GM21737 (cell line): ENCODE data around the gene KLHL22.
"Not testable (repeated sequence)": the region's sequence is repeated elsewhere in the genome, so short reads cannot be mapped to it uniquely, and the experiment has no call there.

Experiments
- ATAC-seq: cut with Tn5 transposase; IDR thresholded peaks from one replicate; pipeline ENCODE4 v1.9.1; 2021; ENCODE audit warnings: mild to moderate bottlenecking, moderate library complexity; ENCODE audit not compliant: unreplicated experiment

KLHL22 gene

DNA sequence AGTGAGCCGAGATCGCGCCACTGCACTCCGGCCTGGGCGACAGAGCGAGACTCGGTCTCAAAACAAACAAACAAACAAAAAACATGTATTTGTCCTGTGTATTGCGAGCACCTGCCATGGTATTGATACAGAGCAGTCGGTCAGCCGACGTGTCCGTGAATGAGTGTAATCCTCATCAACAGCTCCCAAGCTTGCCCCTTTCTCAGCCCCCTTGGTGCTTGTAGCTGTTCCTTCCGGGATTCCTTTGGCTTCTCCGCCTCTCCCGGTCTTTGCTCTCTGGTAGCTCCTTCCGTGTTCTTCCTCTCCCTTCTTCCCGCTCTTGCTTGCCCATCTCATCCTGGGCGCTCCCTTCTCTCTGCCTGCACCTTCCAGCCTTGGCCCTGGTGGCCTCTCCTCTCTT is 90.7 kb downstream of the KLHL22 start:
- ATAC-seq = no peak

DNA sequence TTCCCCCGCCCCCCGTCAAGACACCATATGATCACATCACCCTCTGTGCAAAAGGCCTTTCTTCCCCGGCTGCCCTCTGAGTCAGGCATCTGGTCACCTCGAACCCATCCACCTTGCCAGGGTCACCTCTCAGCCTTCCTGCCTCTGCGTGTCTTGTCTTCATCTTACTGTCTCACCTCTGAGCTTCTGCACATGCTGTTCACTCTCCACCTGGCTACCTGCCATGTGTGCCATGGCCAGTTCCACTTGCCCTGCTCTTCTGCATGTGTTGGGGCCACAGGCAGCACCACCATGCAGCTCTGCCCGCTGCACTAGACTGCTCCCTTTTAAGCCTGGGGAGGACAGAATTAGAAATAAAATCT is 91.8 kb downstream of the KLHL22 start:
- ATAC-seq = no peak

DNA sequence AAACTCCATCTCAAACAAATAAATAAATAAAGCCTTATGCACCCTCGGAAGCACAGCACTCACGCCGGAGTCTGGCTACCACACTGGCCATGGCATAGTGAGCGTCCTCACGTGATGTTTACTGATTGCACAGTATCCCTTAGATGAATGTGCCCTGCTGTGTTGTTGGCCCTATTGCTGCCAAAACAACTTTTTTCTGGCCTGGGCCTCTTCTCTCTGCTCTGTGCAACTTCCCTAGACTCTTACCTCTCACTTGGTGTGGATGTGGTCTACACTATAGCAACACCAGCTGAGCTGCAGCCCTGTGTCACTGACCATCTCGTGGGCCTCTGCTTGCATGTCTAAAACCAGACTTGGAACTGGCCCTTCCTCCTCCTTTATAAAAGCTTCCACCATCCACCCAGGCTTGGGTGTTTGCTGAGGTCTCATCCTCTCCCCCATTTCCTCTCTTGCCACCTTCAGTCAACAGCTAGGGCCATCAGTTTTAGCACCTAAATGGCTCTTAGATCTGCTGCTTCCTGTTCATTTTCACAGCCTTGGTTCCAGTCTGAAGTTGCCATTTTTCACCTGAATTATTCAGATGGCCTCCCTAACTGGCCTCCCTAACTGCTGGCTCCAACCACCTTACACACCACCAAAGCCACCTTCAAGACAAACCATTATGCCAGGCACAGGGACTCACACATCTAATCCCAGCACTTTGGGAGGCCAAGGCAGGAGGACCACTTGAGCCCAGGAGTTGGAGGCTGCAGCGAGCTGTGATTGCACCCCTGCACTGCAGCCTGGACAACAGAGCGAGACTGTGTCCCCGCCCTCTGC is 92.4 kb downstream of the KLHL22 start:
- ATAC-seq = no peak

DNA sequence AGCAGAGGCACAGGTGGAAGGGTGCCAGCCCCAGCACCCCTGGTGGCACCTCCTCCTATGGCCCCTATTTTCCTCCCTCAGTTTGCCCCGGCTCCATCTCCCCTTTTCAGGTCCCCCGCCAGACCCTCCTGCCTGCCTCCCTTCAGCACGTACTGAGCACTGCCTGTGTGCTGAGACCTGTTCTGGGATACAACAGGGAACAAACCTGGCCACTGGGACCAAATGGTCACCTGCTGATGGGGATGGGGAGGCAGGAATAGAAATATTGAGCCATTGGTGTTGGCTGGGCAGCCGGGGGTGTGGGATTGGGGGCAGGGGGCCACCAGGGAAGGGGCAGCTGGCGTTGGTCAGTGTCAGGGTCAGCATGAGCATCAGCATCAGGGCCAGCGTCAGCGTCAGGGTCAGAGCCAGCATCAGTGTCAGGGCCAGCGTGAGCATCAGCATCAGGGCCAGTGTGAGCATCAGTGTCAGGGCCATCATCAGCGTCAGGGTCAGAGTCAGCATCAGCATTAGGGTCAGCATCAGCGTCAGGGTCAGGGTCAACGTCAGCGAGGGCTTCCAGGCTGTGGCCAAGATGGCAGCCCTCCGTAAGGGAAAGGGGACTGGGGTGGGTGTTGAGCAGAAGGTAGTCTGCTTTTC is 94.1 kb downstream of the KLHL22 start:
- ATAC-seq = no peak

DNA sequence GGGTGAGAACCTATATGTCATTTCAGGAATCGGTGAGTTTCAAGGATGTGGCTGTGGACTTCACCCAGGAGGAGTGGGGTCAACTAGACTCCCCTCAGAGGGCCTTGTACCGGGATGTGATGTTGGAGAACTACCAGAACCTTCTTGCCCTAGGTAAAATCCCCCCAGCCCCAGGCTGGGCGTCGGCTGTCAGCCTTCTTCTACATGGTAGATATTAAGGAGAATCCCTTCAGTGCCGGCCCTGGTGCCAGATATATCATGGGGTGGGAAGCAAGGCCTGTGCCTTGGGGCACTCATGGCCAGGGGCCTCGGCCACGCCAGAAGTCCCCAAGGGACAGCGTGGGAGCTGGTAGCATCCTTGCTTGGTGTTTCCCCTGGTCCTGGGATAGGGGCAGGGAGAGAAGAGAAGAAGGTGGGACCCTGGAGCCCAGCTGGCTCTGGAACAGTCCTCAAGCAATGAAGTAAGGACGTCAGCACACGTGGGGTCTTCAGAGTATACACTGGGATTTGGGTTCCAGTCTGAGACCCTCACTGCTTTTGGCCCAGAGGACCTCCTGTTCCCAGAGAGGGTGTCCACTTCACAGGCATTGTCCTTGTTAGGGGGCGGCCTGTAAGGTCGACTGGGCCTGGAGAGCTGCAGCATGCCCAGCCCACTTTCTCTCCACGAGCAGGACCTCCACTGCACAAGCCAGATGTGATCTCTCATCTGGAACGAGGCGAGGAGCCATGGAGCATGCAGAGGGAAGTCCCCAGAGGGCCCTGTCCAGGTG is 94.8 kb downstream of the KLHL22 start:
- ATAC-seq = no peak

DNA sequence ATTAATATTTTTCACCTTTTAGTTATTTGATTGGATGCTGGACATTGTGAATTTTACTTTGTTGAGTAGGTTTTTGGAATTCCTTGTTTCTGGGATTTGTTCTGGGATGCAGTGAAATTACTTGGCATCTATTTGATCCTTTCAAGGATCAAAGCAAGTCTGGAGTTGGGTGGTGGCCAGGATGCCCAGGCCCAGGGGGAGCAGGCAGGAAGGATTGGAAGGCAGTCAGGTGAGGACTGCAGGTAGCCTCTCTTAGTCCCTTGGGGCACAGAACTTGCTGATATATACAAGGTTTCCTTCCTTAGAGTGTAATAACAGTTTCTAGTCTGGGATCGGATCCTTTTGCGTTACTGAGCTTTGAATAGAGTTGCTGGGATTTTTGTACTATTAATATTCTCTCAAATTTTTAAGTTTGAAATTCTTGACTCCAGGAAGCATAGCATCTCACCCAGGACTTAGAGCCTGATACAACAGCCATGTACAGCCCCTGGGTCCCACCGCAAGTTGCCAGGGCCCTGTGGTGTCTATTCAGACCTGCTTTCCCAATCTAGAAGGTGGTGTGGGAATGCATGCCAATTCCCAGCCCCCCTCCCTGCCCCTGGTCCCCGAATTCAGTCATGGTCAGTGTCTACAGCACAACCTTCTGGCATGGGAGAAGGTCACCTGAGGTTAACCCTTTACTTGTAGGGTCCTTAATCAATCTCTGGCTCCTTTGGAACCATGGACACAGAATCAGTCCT is 95.6 kb downstream of the KLHL22 start:
- no peak for ATAC-seq

DNA sequence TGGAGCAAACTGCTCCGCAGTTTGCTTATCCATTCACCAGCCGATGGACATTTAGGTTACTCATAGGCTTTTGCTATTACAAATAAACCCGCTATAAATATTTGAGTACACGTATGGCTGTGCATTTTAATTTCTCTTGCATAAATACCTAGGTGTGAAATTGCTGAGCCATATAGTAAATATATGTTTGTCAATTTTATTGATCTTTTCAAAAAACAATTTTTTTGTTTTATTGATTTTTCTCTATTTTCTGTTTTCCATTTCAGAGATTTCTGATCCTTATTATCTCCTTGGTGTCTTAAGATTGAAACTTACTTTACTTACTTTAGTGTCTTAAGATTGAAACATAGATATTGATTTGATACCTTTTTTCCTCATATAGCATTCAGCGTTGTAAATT is 97.2 kb downstream of the KLHL22 start:
- no peak for ATAC-seq

DNA sequence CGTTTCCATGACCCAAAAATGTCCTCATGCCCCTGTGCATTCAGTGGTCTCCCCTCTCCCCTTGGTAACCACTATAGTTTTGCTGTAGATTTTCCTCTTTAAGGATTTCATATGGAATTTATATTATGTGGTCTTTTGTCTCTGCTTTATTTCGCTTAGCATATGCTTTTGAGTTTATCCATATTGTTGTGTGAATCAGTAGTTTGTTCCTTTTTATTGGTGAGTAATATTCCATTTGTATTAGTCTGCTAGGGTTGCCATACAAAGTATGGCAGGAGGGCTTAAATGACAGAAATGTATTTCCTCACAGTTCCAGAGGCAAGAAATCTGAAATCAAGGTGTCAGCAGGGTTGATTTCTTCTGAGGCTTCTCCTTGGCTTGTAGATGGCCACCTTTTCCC is 98.1 kb downstream of the KLHL22 start:
- no peak for ATAC-seq

DNA sequence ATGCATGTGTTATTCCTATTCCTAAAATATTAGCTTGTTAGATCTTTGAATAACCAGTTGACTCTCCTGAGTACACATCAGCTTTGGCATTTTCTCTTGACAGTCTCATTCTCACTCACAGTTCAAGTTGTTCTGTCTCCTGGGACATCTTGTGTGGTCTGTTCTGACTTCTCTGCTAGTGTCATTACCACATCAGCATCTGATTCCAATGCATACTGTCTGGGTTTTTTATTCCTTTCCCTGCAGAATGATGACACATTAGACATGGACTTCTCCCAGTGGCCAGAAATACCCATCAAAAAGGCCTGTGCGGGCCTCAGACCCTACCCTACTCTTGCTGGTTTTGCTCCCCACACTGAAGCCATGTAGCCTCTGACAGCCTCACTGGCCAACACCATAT is 99.0 kb downstream of the KLHL22 start:
- ATAC-seq = no peak

DNA sequence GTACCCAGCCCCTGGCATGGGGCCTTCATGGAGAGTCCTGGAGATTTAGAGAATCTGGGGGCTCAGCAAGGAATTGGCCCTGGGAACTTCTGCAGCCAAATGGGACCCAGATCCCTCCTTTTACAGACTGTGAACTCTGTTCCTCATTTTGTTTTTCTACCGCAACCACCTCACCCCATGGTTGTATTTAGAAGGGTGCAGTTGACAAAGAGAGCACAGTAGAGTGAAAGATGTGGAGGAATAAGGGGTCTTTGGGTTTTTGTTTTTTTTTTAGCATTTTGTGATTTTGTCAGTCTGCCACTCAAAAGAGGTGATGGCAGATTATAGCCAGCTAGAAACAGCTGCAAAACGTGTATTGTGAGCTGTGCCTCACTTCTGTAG is 99.7 kb downstream of the KLHL22 start:
- ATAC-seq = no peak

DNA sequence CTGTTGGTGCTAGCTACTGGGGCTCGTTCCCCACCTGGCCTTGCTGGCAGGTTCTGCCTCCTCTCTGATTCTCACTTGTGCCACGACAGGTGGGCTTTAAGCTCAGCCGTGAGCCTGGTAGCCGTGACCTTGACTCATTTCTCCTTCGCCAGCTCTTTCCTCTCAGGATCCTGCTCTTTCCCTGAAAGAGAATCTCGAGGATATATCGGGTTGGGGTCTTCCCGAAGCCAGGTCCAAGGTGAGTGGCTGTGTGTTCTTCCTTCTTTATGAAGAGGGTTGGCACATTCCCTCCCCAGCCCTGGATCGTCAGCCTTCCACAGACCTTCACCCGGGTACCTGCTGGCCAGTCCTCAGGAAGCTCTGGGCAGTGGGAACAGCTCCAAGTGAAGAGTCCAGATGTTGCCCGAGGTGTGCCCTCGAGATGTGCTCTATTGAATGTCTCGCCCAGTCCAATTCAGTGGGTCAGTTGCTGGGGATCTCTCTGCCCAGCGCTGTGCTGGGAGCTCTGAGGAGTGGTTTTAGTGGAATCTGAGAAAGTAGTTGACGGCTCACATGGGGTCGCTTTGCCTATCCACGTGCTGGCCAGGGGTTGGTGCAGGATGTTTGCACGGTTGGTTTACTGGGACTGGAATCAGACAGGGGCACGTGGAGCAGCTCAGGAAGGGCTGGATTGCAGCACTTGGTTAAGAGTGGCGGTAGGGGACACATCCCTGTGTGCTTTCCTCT is 100.3 kb downstream of the KLHL22 start:
- no peak for ATAC-seq

DNA sequence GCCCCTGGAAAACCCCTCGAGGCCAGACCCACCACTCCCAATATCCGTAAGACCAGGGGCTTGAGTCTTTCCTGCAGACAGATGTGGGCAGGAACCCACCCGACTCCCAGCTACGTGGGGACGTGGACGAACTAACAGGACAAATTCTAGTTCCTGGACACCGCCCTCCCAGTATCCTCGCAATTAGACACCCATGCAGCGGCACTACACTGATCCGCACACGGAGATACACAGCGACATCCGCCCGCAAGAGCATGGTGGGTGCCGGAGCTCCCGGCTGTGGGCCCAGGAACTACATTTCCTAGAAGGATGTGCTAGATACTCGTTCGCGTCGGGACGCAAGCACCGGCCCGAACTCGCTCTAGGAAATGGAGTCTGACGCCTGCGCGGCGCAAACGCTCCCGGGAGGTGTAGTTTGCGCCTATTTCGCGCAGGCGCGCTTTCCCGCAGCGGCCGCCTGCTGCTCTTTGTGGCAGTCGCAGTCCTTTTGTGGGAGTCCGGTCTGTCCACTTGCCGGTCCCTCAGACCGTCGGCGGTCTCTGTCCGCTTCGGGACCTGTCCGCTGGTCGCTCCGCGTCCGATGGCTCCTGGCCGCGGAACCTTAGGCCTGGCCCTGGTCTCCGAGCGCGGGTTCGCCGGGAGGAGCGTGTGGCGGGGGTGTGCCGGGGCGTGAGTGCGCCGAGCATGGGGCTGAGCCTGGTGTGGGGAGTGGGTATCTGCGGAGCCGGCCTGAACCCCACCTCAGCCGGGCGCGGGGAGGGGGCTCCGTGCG is 101.7 kb downstream of the KLHL22 start, which contains the start of gene ZNF74:
ZNF74 (plus strand) TSS at position 447 of the 772 bp plus-strand sequence. CDS start 478 bp downstream, outside the sequence.
- peak; percentile 78 for ATAC-seq

DNA sequence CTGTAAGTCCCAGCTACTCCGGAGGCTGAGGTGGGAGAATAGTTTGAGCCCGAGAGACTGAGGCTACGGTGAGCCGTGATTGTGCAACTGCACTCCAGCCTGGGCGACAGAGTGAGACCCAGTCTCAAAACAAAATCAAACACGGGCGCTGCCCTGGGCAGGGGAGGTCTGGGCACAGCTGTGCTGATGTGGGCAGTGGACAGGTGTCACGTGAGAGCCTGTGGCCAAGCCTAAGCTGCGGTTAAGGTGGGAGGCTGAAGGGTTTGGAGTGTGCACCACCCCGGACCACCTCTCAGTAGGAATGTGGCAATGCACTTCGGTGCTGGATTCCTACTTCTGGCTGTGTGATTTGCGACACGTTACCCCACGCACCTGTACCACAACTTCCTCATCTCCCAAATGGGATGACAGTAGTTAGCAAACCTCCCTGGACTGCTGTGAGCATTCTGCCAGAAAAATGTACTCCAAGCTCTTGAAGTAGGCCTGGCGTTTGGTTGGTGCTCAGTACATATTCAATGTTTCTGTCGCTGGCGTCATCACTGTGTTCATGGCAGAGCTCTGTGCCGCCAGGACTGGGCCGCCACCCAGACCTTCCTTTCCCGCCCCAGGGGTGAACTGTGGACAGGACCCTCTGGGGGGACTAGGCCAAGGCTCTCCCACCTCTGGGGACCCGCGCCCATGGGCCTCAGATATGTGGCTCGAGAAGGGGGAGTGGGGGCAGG is 102.5 kb downstream of the KLHL22 start:
- ATAC-seq = peak; percentile 9

DNA sequence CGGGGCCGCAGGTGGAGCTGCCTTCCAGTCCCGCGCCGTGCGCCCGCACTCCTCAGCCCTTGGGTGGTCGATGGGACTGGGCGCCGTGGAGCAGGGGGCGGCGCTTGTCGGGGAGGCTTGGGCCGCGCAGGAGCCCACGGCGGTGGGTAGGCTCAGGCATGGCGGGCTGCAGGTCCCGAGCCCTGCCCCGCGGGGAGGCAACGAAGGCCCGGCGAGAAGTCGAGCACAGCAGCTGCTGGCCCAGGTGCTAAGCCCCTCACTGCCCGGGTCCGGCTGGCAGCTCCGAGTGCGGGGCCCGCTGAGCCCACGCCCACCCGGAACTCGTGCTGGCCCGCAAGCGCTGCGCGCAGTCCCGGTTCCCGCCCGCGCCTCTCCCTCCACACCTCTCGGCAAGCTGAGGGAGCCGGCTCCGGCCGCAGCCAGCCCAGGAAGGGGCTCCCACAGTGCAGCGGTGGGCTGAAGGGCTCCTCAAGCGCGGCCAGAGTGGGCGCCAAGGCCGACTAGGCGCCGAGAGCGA is 103.2 kb downstream of the KLHL22 start:
- not testable (repeated sequence) for ATAC-seq
